Lung (tissue), 12 donors: ENCODE data around the gene FAXDC2. TPM values are rescaled to one million over a fixed set of nuclear protein-coding genes. Genes with fewer than 3 reads are reported as not detected.

Source experiments
- ATAC-seq: fragments of 200-7000 bp; cut with Tn5 transposase; one replicate; pipeline ENCODE4 v1.9.1; 2020; ENCODE audit warnings: moderate number of reproducible peaks; ENCODE audit not compliant: insufficient read depth, low FRiP score
- DNase-seq, 3 donors: peaks; one replicate each; pipeline ENCODE4 v3.0.0-alpha.2; 2013 to 2017
- H3K27ac ChIP-seq, 2 donors: one replicate each; pipeline ENCODE4 v1.5.1; 2013; ENCODE audit warnings: mild to moderate bottlenecking in 2 of 2, moderate library complexity in 2 of 2, control low read depth in 1 of 2, inconsistent platforms in 1 of 2, low read depth in 1 of 2, low read length in 1 of 2
- H3K27me3 ChIP-seq, 3 donors: one replicate each; pipeline ENCODE4 v1.5.1; 2013; ENCODE audit warnings: low read length in 2 of 3; ENCODE audit not compliant: control insufficient read depth in 3 of 3, insufficient read depth in 3 of 3
- H3K36me3 ChIP-seq, 4 donors: one replicate each; pipeline ENCODE4 v1.5.1; 2013; ENCODE audit warnings: low read length in 4 of 4, mild to moderate bottlenecking in 1 of 4, moderate library complexity in 1 of 4; ENCODE audit not compliant: control insufficient read depth in 4 of 4, insufficient read depth in 4 of 4
- H3K4me1 ChIP-seq, 5 donors: one replicate each; pipeline ENCODE4 v1.5.1; 2013; ENCODE audit warnings: low read length in 5 of 5, mild to moderate bottlenecking in 2 of 5, moderate library complexity in 1 of 5; ENCODE audit not compliant: control insufficient read depth in 5 of 5, insufficient read depth in 5 of 5
- H3K4me3 ChIP-seq: one replicate; pipeline ENCODE4 v1.5.1; 2013; ENCODE audit warnings: mild to moderate bottlenecking, control low read depth, moderate library complexity
- H3K9ac ChIP-seq, 2 donors: one replicate each; pipeline ENCODE4 v1.5.1; 2013; ENCODE audit warnings: low read length in 2 of 2, control low read depth in 1 of 2; ENCODE audit not compliant: insufficient read depth in 1 of 2
- H3K9me3 ChIP-seq, 4 donors: one replicate each; pipeline ENCODE4 v1.5.1; 2013; ENCODE audit warnings: low read length in 3 of 4, mild to moderate bottlenecking in 1 of 4, moderate library complexity in 1 of 4; ENCODE audit not compliant: control insufficient read depth in 4 of 4, insufficient read depth in 3 of 4
- WGBS, 2 donors: extraction: QIAGEN DNeasy Blood & Tissue Kit; methylation state at CpG; one replicate each; pipeline ENCODE4 v1.1.7; 2013; 5-methylcytosine and 5-hydroxymethylcytosine counted together
- polyA plus RNA-seq, 2 donors: library from polyadenylated mRNA; stranded (reverse); fragments of 200-250 nt; gene quantifications; one replicate each; pipeline ENCODE4 v1.2.1, GENCODE V29; 2013
- total RNA-seq, 2 donors: library from RNA; depleted of rRNA in 1 of 2; stranded (reverse); fragments of >200 nt in 1 of 2; gene quantifications; one replicate each; pipeline ENCODE4 v1.2.1, GENCODE V29; 2014 to 2021
- TF ChIP-seq, protein P1 (sequence below): IDR thresholded peaks from 2 replicates; pipeline ENCODE4 v1.5.1; 2012; ENCODE audit warnings: mild to moderate bottlenecking; ENCODE audit errors: control extremely low read depth, extremely low read depth
- donor health status: control.
- donor health status: control.
- donor health status: Bipolar disorder and iron deficiency.
- donor health status: healthy.
- donor health status: DM: yes; HTN: yes; CAD: no.

FAXDC2 gene
- total and polyA plus RNA-seq, 4 donors, result 11.1 to 37.5 (median 17.1) TPM

- ATAC-seq, result no peak
- TF ChIP-seq, protein P1, sequence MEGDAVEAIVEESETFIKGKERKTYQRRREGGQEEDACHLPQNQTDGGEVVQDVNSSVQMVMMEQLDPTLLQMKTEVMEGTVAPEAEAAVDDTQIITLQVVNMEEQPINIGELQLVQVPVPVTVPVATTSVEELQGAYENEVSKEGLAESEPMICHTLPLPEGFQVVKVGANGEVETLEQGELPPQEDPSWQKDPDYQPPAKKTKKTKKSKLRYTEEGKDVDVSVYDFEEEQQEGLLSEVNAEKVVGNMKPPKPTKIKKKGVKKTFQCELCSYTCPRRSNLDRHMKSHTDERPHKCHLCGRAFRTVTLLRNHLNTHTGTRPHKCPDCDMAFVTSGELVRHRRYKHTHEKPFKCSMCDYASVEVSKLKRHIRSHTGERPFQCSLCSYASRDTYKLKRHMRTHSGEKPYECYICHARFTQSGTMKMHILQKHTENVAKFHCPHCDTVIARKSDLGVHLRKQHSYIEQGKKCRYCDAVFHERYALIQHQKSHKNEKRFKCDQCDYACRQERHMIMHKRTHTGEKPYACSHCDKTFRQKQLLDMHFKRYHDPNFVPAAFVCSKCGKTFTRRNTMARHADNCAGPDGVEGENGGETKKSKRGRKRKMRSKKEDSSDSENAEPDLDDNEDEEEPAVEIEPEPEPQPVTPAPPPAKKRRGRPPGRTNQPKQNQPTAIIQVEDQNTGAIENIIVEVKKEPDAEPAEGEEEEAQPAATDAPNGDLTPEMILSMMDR, result no peak
- no peak overlapping the region for H3K4me3 ChIP-seq
- H3K9ac ChIP-seq, result no peak overlapping the region
- no peak overlapping the region for H3K27ac ChIP-seq
- H3K36me3 ChIP-seq, result peaks cover 24 to 64% (median 47%) of the 10 kb centered on the region in 4 donors
- no peaks in the 10 kb centered on the region for H3K27me3 ChIP-seq
- H3K9me3 ChIP-seq, result no peaks in the 10 kb centered on the region
- H3K4me1 ChIP-seq, result no peaks in the 10 kb centered on the region
- no peak for DNase-seq
- WGBS, 2 donors, result 84 to 97% methylated on average over 4 of the region's 4 CpGs
Observed at GRCh38 chr5:154898210-154898609, 47.8 kb upstream of the FAXDC2 start.

GRCh38 chr5:154896562-154897165 lies 46.3 kb upstream of the FAXDC2 start:
- TF ChIP-seq, protein P1, result no peak
- Histone ChIP-seq H3K27me3 (no peaks in the 10 kb centered on the region), H3K9ac (no peak overlapping the region), H3K4me1 (peaks cover 0 to 3% (median 0%) of the 10 kb centered on the region in 5 donors), H3K27ac (no peak overlapping the region), H3K9me3 (no peaks in the 10 kb centered on the region), H3K36me3 (peaks cover 21 to 58% (median 43%) of the 10 kb centered on the region in 4 donors), H3K4me3 (no peak overlapping the region)
- DNase-seq (no peak), ATAC-seq (no peak)

- TF ChIP-seq, protein P1, result no peak
- no peaks in the 10 kb centered on the region for H3K9me3 ChIP-seq
- H3K27ac ChIP-seq, result no peak overlapping the region
- peaks cover 27 to 60% (median 45%) of the 10 kb centered on the region in 4 donors for H3K36me3 ChIP-seq
- ATAC-seq (no peak), DNase-seq (no peak)
- no peaks in the 10 kb centered on the region for H3K27me3 ChIP-seq
- H3K4me1 ChIP-seq, result peaks cover 0 to 3% (median 0%) of the 10 kb centered on the region in 5 donors
- H3K9ac ChIP-seq, result no peak overlapping the region
- no peak overlapping the region for H3K4me3 ChIP-seq
- WGBS, 2 donors, result 81 to 88% methylated on average over 14 of the region's 14 CpGs
Observed at GRCh38 chr5:154895606-154896561, 45.5 kb upstream of the FAXDC2 start.
